GM18511 (cell line): ENCODE results near the gene ALKBH3.
A peak's percentile ranks its signal among the peaks of the same experiment; 100 is the strongest.

Experiments used
- ATAC-seq: cut with Tn5 transposase; IDR thresholded peaks from one replicate; pipeline ENCODE4 v1.9.1; 2021; ENCODE audit warnings: mild to moderate bottlenecking, moderate library complexity; ENCODE audit not compliant: unreplicated experiment

Gene ALKBH3

GRCh38 chr11:43880640-43881159 lies at the start of gene ALKBH3:
Gene ALKBH3 (plus strand): TSS chr11:43880831. CDS start chr11:43882653, 1,822 bp downstream.
- peak; percentile 99 for ATAC-seq

GRCh38 chr11:43830928-43831440 lies 49.6 kb upstream of the ALKBH3 start:
- no peak for ATAC-seq

GRCh38 chr11:43832536-43832935 lies 48.1 kb upstream of the ALKBH3 start:
- no peak for ATAC-seq

- ATAC-seq: no peak
Measured at GRCh38 chr11:43833657-43834073, 47.0 kb upstream of the ALKBH3 start.

- ATAC-seq: no peak
Measured at GRCh38 chr11:43834286-43834685, 46.3 kb upstream of the ALKBH3 start.

GRCh38 chr11:43835104-43835503 lies 45.5 kb upstream of the ALKBH3 start:
- no peak for ATAC-seq

- peak; percentile 60 for ATAC-seq
Measured at GRCh38 chr11:43837879-43838278, 42.8 kb upstream of the ALKBH3 start.

GRCh38 chr11:43842021-43842420 lies 38.6 kb upstream of the ALKBH3 start:
- no peak for ATAC-seq

GRCh38 chr11:43845816-43846215 lies 34.8 kb upstream of the ALKBH3 start:
- ATAC-seq: no peak

GRCh38 chr11:43852057-43852636 lies 28.5 kb upstream of the ALKBH3 start:
- ATAC-seq: peak; percentile 86

GRCh38 chr11:43853781-43854180 lies 26.9 kb upstream of the ALKBH3 start:
- no peak for ATAC-seq

- no peak for ATAC-seq
Measured at GRCh38 chr11:43856993-43857392, 23.6 kb upstream of the ALKBH3 start.

- no peak for ATAC-seq
Measured at GRCh38 chr11:43861141-43861540, 19.5 kb upstream of the ALKBH3 start.

GRCh38 chr11:43866520-43866919 lies 14.1 kb upstream of the ALKBH3 start:
- ATAC-seq: no peak

GRCh38 chr11:43866969-43867368 lies 13.7 kb upstream of the ALKBH3 start:
- ATAC-seq: no peak

- peak; percentile 98 for ATAC-seq
Measured at GRCh38 chr11:43868852-43869567, 11.6 kb upstream of the ALKBH3 start.

GRCh38 chr11:43871051-43871450 lies 9.6 kb upstream of the ALKBH3 start:
- no peak for ATAC-seq

GRCh38 chr11:43872995-43873394 lies 7.6 kb upstream of the ALKBH3 start:
- ATAC-seq: no peak

GRCh38 chr11:43874078-43874477 lies 6.6 kb upstream of the ALKBH3 start:
- ATAC-seq: no peak

GRCh38 chr11:43874738-43875137 lies 5.9 kb upstream of the ALKBH3 start:
- ATAC-seq: peak; percentile 73

- ATAC-seq: peak; percentile 2
Measured at GRCh38 chr11:43879789-43880639, 617 bp upstream of the ALKBH3 start.
